Epithelial cell of proximal tubule (primary cell): Measurements from ENCODE around the gene FGF11. TPM values are rescaled to one million over a fixed set of nuclear protein-coding genes. Genes with fewer than 3 reads are reported as not detected.

Source experiments
- DNase-seq: peaks from one replicate; pipeline ENCODE4 v3.0.0-alpha.2; 2011; ENCODE audit warnings: low read depth
- H3K4me3 ChIP-seq: 2 replicates; pipeline ENCODE4 v1.5.1; 2011; ENCODE audit warnings: low read depth, mild to moderate bottlenecking, low read length
- CTCF ChIP-seq: conservative IDR thresholded peaks from 2 replicates; pipeline ENCODE4 v1.5.1; 2012; ENCODE audit warnings: low read depth, mild to moderate bottlenecking, low read length
- total RNA-seq: library from RNA; depleted of rRNA; stranded (reverse); fragments of >200 nt; gene quantifications from 2 replicates; pipeline ENCODE4 v1.2.3, GENCODE V29; 2015

The FGF11 gene
- total RNA-seq, 1 donor from 2014 or later, result 11.5 TPM

- no peak for TF ChIP-seq CTCF
- no peak for DNase-seq
- no peak overlapping the region for H3K4me3 ChIP-seq
Observed at GRCh38 chr17:7493941-7494340, 54.6 kb downstream of the FGF11 start.

Other genes starting within 250 kb of the FGF11 start
- 2.6 and 7.8 TPM in 2 replicates for gene DLG4, start 219.7 kb upstream of the FGF11 start, total RNA-seq
- gene ACADVL, start 219.6 kb upstream of the FGF11 start, total RNA-seq, result 320 and 573 TPM in 2 replicates
- gene DVL2, start 205.0 kb upstream of the FGF11 start, total RNA-seq, result 46.5 and 68.0 TPM in 2 replicates
- 27.1 and 42.8 TPM in 2 replicates for gene PHF23, start 200.1 kb upstream of the FGF11 start, total RNA-seq
- gene GABARAP, start 197.1 kb upstream of the FGF11 start, total RNA-seq, result 298 and 570 TPM in 2 replicates
- 36.4 and 58.5 TPM in 2 replicates for gene CTDNEP1, start 187.8 kb upstream of the FGF11 start, total RNA-seq
- 37.0 and 54.8 TPM in 2 replicates for gene ELP5, start 187.3 kb upstream of the FGF11 start, total RNA-seq
- gene CLDN7, start 177.0 kb upstream of the FGF11 start, total RNA-seq, result 105 and 200 TPM in 2 replicates
- 0.23 and 0.36 TPM in 2 replicates for gene SLC2A4, start 157.8 kb upstream of the FGF11 start, total RNA-seq
- 0.14 and 0.35 TPM in 2 replicates for gene YBX2, start 144.9 kb upstream of the FGF11 start, total RNA-seq
- 353 and 817 TPM in 2 replicates for gene EIF5A, start 131.9 kb upstream of the FGF11 start, total RNA-seq
- gene GPS2, start 124.2 kb upstream of the FGF11 start, total RNA-seq, result 91.5 and 104 TPM in 2 replicates
- 13.4 and 19.3 TPM in 2 replicates for gene NEURL4, start 110.2 kb upstream of the FGF11 start, total RNA-seq
- 0.81 and 1.4 TPM in 2 replicates for gene ACAP1, start 103.0 kb upstream of the FGF11 start, total RNA-seq
- gene KCTD11, start 87.3 kb upstream of the FGF11 start, total RNA-seq, result 9.8 and 12.3 TPM in 2 replicates
- not detected in 2 replicates for gene TMEM95, start 84.4 kb upstream of the FGF11 start, total RNA-seq
- gene TNK1, start 58.4 kb upstream of the FGF11 start, total RNA-seq, result 5.4 and 7.3 TPM in 2 replicates
- 33.0 and 59.0 TPM in 2 replicates for gene PLSCR3, start 45.0 kb upstream of the FGF11 start, total RNA-seq
- gene TMEM256, start 35.4 kb upstream of the FGF11 start, total RNA-seq, result 134 and 163 TPM in 2 replicates
- 2.5 and 10.3 TPM in 2 replicates for gene NLGN2, start 31.7 kb upstream of the FGF11 start, total RNA-seq
- gene SPEM1, start 19.2 kb upstream of the FGF11 start, total RNA-seq, result not detected in 2 replicates
- gene SPEM2, start 13.9 kb upstream of the FGF11 start, total RNA-seq, result not detected in 2 replicates
- gene SPEM3, start 10.7 kb upstream of the FGF11 start, total RNA-seq, result not detected in 2 replicates
- gene TMEM102, start 4.1 kb upstream of the FGF11 start, total RNA-seq, result 24.6 and 25.0 TPM in 2 replicates
- gene CHRNB1, start 5.5 kb downstream of the FGF11 start, total RNA-seq, result 21.3 and 30.7 TPM in 2 replicates
- 17.9 and 24.6 TPM in 2 replicates for gene ZBTB4, start 40.1 kb downstream of the FGF11 start, total RNA-seq
- not detected in 2 replicates for gene SLC35G6, start 41.9 kb downstream of the FGF11 start, total RNA-seq
- gene POLR2A, start 44.9 kb downstream of the FGF11 start, total RNA-seq, result 30.3 and 30.5 TPM in 2 replicates
- gene TNFSF12, start 109.5 kb downstream of the FGF11 start, total RNA-seq, result 25.2 and 31.8 TPM in 2 replicates
- gene TNFSF13, start 119.2 kb downstream of the FGF11 start, total RNA-seq, result 5.2 and 6.4 TPM in 2 replicates
- gene SENP3, start 122.4 kb downstream of the FGF11 start, total RNA-seq, result 62.9 and 113 TPM in 2 replicates
- 10.7 and 16.7 TPM in 2 replicates for gene CD68, start 140.1 kb downstream of the FGF11 start, total RNA-seq
- 236 and 272 TPM in 2 replicates for gene MPDU1, start 144.3 kb downstream of the FGF11 start, total RNA-seq
- gene SOX15, start 150.6 kb downstream of the FGF11 start, total RNA-seq, result 18.7 and 19.0 TPM in 2 replicates
- 49.9 and 53.6 TPM in 2 replicates for gene FXR2, start 175.4 kb downstream of the FGF11 start, total RNA-seq
- gene SAT2, start 188.3 kb downstream of the FGF11 start, total RNA-seq, result 32.6 and 43.4 TPM in 2 replicates
- not detected in 2 replicates for gene SHBG, start 190.6 kb downstream of the FGF11 start, total RNA-seq
- gene ATP1B2, start 211.4 kb downstream of the FGF11 start, total RNA-seq, result not detected in 2 replicates
- 49.4 and 89.4 TPM in 2 replicates for gene TP53, start 248.0 kb downstream of the FGF11 start, total RNA-seq
- 14.9 and 41.6 TPM in 2 replicates for gene WRAP53, start 249.0 kb downstream of the FGF11 start, total RNA-seq